Lower lobe of right lung (tissue), 2 donors: ENCODE results near the gene HORMAD1. TPM values are rescaled to one million over a fixed set of nuclear protein-coding genes. Genes with fewer than 3 reads are reported as not detected.

Source experiments
- ATAC-seq, 2 donors: fragments of 200-7000 bp; cut with Tn5 transposase; one replicate each; pipeline ENCODE4 v1.9.1; 2020 to 2022; ENCODE audit warnings: mild to moderate bottlenecking in 2 of 2, moderate library complexity in 2 of 2
- DNase-seq: peaks from one replicate; pipeline ENCODE4 v3.0.0-alpha.2; 2020
- H3K27ac ChIP-seq: fragments of 200-600 bp; one replicate; pipeline ENCODE4 v1.8.0; 2022
- H3K27me3 ChIP-seq: fragments of 200-600 bp; one replicate; pipeline ENCODE4 v1.8.0; 2022; ENCODE audit warnings: low read depth
- H3K36me3 ChIP-seq: fragments of 200-600 bp; one replicate; pipeline ENCODE4 v1.8.0; 2022; ENCODE audit warnings: mild to moderate bottlenecking
- H3K4me1 ChIP-seq: fragments of 200-600 bp; one replicate; pipeline ENCODE4 v1.8.0; 2022
- H3K4me3 ChIP-seq: fragments of 200-600 bp; one replicate; pipeline ENCODE4 v1.8.0; 2022; ENCODE audit warnings: mild to moderate bottlenecking
- H3K9me3 ChIP-seq: fragments of 200-600 bp; one replicate; pipeline ENCODE4 v1.8.0; 2022
- intact Hi-C: fragments of 100-400 bp; cut with DNase I; formaldehyde crosslinking; loops from one replicate; pipeline ENCODE4 v1.11.0; 2022
- total RNA-seq: library from RNA; stranded (reverse); fragmentation: NEBNext Ultra II Directional; extraction: Animal tissue kit (Norgen Biotek cat#: 25700); gene quantifications from one replicate; pipeline ENCODE4 v1.2.1, GENCODE V29; 2021
- TF ChIP-seq, protein P1 (sequence below): fragments of 200-600 bp; IDR thresholded peaks from one replicate; pipeline ENCODE4 v1.8.0; 2022; ENCODE audit warnings: antibody characterized with exemption, mild to moderate bottlenecking
- donor health status: DM: no; HTN: yes; CAD: no; lungs with severe emphysema.

HORMAD1 gene
- total RNA-seq, 1 donor from 2014 or later, result 2.7 TPM

DNA sequence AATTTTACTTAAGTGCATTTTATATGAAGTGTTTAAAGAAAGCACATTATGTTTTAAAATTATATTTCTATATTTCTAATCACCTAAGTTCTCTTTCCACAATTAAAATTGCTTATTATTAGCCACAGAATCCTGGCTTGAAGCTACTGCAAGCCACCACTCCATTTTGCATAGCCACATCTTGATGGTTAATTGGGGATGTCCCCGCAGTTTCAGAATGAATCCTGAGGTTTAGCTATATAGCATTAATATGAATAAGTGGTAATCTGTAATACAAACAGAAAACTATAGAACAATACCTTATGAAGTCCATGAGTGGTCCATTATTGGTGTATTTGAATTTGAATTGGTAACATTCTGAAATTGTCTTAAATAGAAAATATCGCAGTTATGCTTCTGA lies 12.1 kb downstream of the HORMAD1 start:
- Histone ChIP-seq H3K27ac (no peak overlapping the region), H3K27me3 (no peaks in the 10 kb centered on the region), H3K4me3 (no peak overlapping the region), H3K4me1 (no peaks in the 10 kb centered on the region), H3K36me3 (no peaks in the 10 kb centered on the region), H3K9me3 (no peaks in the 10 kb centered on the region)
- ATAC-seq, result no peak
- no peak for DNase-seq
- intact Hi-C loops, result no loop called here
- TF ChIP-seq, protein P1, sequence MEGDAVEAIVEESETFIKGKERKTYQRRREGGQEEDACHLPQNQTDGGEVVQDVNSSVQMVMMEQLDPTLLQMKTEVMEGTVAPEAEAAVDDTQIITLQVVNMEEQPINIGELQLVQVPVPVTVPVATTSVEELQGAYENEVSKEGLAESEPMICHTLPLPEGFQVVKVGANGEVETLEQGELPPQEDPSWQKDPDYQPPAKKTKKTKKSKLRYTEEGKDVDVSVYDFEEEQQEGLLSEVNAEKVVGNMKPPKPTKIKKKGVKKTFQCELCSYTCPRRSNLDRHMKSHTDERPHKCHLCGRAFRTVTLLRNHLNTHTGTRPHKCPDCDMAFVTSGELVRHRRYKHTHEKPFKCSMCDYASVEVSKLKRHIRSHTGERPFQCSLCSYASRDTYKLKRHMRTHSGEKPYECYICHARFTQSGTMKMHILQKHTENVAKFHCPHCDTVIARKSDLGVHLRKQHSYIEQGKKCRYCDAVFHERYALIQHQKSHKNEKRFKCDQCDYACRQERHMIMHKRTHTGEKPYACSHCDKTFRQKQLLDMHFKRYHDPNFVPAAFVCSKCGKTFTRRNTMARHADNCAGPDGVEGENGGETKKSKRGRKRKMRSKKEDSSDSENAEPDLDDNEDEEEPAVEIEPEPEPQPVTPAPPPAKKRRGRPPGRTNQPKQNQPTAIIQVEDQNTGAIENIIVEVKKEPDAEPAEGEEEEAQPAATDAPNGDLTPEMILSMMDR, result no peak

DNA sequence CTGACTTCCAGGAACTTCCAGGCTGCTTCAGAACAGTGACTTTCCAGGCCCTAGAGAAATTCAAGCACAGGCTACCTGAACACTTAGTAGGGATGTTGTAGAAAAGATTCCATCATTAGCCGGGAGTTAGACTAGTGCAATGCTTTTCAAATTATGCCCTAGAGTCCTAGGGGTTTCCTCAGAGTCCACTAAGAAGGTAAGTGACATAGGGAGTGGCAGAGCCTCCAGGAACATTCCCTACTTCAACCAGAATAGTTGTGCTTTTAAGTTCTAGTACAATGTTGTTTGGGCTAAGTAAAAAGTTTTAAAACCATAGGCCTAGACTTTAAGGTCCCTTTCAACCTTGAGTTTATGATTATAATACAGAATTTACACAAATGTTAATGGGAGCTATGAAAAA lies 14.6 kb downstream of the HORMAD1 start:
- intact Hi-C loops, result no loop called here
- H3K4me1 ChIP-seq, result no peaks in the 10 kb centered on the region
- H3K4me3 ChIP-seq, result no peak overlapping the region
- no peak overlapping the region for H3K27ac ChIP-seq
- TF ChIP-seq, protein P1, result no peak
- no peaks in the 10 kb centered on the region for H3K9me3 ChIP-seq
- ATAC-seq, result peak; percentile 54 to 69
- no peaks in the 10 kb centered on the region for H3K36me3 ChIP-seq
- no peaks in the 10 kb centered on the region for H3K27me3 ChIP-seq
- no peak for DNase-seq

DNA sequence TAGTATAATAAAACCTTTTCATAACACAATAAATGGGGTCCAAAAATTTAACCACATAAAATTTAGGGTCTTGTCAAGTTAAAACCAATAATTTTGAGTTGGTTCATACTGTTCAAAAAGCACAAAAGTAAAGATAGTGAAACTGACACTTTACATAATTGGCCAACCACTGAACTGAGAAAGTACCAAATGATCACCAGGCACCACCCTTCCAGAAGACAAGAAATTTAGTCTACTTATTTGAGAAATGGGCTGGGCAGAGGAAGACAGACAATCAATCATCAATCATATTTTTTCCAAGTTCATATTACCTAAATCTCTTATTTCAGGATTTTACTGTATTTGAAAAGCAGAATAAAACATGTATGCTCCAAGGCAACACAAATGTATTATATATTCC lies 17.3 kb downstream of the HORMAD1 start:
- DNase-seq (no peak), ATAC-seq (no peak)
- Histone ChIP-seq H3K4me3 (no peak overlapping the region), H3K27ac (no peak overlapping the region), H3K9me3 (no peaks in the 10 kb centered on the region), H3K27me3 (no peaks in the 10 kb centered on the region), H3K4me1 (no peaks in the 10 kb centered on the region), H3K36me3 (no peaks in the 10 kb centered on the region)
- intact Hi-C loops, result no loop called here
- TF ChIP-seq, protein P1, result no peak

DNA sequence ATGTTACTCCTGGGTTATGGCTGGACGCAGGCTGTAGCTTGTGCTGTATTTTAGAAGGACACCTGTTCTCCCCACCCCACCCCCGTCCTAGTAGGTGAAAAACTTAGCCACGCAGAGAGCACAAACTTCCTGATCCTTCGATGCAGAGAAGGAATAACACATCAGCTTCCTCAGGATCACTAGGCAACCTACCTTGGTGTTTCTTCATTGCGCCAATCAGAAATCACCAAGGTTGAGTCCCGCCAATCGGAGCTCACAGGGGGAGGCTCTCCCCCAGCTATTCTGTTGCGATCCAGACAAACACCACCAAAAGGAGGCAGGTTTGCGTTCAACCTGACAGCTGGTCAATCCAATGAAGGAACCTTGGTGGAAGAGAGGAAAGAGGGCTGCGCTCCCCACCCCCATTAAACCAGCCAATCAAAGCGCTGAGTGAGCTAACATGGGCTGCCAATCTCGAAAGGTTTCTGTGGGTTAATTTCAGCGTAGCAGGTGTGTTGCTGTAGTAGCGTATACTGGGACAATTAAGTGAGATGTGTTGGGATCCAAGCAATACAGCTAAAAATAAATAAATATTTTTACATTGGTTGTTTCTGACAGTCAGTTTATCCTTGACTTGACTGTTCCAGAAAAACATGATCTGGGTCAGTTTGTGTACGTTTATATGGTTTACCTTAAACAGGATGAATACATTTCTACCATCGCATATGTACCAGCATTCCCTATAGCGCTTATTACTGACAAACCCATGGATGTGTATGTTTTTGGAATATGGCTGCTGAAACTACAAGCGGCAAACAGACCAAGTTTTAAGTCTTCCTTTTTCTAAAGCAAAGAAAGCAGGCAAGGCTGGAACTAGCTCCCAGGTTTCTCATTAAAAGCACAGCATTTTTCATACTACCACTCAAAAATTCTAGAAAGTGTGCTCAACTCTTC lies 23.4 kb downstream of the HORMAD1 start, which contains the start of gene GOLPH3L:
TSS of gene GOLPH3L (minus strand) at position 160 of the 933 bp plus-strand sequence. CDS start 2,316 bp downstream, outside the sequence.
- ATAC-seq (peak; percentile 100), DNase-seq (peak; percentile 89)
- H3K27ac ChIP-seq, result peak within 1 kb of the TSS; percentile 79
- no peaks in the 10 kb centered on the region for H3K27me3 ChIP-seq
- H3K4me3 ChIP-seq, result peak within 1 kb of the TSS; percentile 68
- peaks cover 26% of the 10 kb centered on the region for H3K36me3 ChIP-seq
- intact Hi-C loops, result no loop called here
- TF ChIP-seq, protein P1, result peak; percentile 18
- no peaks in the 10 kb centered on the region for H3K9me3 ChIP-seq
- H3K4me1 ChIP-seq, result peaks cover 15% of the 10 kb centered on the region

DNA sequence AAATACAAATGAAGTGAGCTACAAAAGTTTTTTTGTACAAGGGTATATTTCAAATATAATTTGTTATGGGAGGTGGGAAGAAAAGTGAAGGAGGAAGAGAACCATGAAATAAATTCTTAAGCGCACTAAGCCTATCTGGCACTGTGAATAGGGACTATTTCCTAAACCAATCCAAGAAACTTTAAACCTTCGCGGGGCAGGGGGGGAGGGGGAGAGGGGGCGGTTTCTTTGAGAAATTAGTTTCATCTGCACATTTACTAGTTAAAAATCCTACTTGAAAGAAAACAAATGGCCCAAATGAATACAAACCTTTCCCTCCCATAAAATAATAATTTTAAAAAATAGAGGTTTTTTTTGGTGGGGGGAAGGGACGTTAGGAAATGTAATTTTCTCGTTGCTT lies 24.1 kb downstream of the HORMAD1 start:
- intact Hi-C loops, result no loop called here
- peaks cover 32% of the 10 kb centered on the region for H3K36me3 ChIP-seq
- ATAC-seq (peak in 1 of 2 donors; percentile 59), DNase-seq (no peak)
- H3K4me1 ChIP-seq, result peaks cover 15% of the 10 kb centered on the region
- H3K27me3 ChIP-seq, result no peaks in the 10 kb centered on the region
- H3K4me3 ChIP-seq, result peak overlapping the region; percentile 68
- peak overlapping the region; percentile 79 for H3K27ac ChIP-seq
- TF ChIP-seq, protein P1, result no peak
- no peaks in the 10 kb centered on the region for H3K9me3 ChIP-seq
